ENCODE measurements around the gene ST14. TPM values are rescaled to one million over a fixed set of nuclear protein-coding genes. Genes with fewer than 3 reads are reported as not detected.

ST14 gene
- 1 to 10 TPM in 2 of 3 donors, under 1 TPM in 1; 0.61 to 1.9 (median 1.0) TPM for total RNA-seq
- 13.0 TPM for total RNA-seq (2013)

GRCh38 chr11:130159657-130160497 is at the start of gene ST14:
Gene ST14, plus strand, starts transcription at chr11:130159782. Its CDS starts 198 bp downstream, at chr11:130159980.
- Mint-ChIP-seq H3K36me3 (peaks cover 8% of the 10 kb centered on the region), H3K9me3 (no peaks in the 10 kb centered on the region), H3K27me3 (ENCODE audit: low read depth in 2 of 2) (peaks cover 38 to 50% of the 10 kb centered on the region in 2 donors), H3K4me1 (peaks cover 7 to 8% of the 10 kb centered on the region in 2 donors), H3K4me3 (peak within 1 kb of the TSS; percentile 51), H3K27ac (no peak within 1 kb of the TSS)
- peak within 1 kb of the TSS; percentile 23 for H3K4me3 ChIP-seq (ENCODE audit: low read length)
- no peaks in the 10 kb centered on the region for H3K27me3 ChIP-seq (ENCODE audit: control insufficient read depth, insufficient read depth, low read length)
- no peaks in the 10 kb centered on the region for H3K36me3 ChIP-seq (ENCODE audit: control insufficient read depth, insufficient read depth, low read length)
- intact Hi-C loops (cut with micrococcal nuclease) = no loop called here
- no peak for TF ChIP-seq CTCF (IDR thresholded peaks at IDR 0.05)
- no peaks in the 10 kb centered on the region for H3K9me3 ChIP-seq (ENCODE audit: control insufficient read depth, insufficient read depth, low read length)
- H3K27ac ChIP-seq (ENCODE audit: low read length) = no peak within 1 kb of the TSS
- WGBS (ENCODE audit: insufficient coverage) = 2% methylated on average over 89 of the region's 89 CpGs
- DNase-seq (no peak), ATAC-seq (peak in 2 of 3 donors; percentile 28 to 61)
- peaks cover 40% of the 10 kb centered on the region for H3K4me1 ChIP-seq (ENCODE audit: control insufficient read depth, insufficient read depth, low read length)

GRCh38 chr11:130110339-130111108 is 49.1 kb upstream of the ST14 start:
- H3K4me3 ChIP-seq (ENCODE audit: low read length) = no peak overlapping the region
- H3K36me3 ChIP-seq (ENCODE audit: control insufficient read depth, insufficient read depth, low read length) = peaks cover 6% of the 10 kb centered on the region
- Mint-ChIP-seq H3K27ac (peak overlapping the region; percentile 43 to 82), H3K27me3 (ENCODE audit: low read depth in 2 of 2) (no peaks in the 10 kb centered on the region), H3K4me1 (peaks cover 39 to 46% of the 10 kb centered on the region in 2 donors), H3K4me3 (peak overlapping the region; percentile 72), H3K36me3 (peaks cover 7% of the 10 kb centered on the region), H3K9me3 (no peaks in the 10 kb centered on the region)
- no peak overlapping the region for H3K27ac ChIP-seq (ENCODE audit: low read length)
- intact Hi-C loops (cut with micrococcal nuclease) = no loop called here
- H3K9me3 ChIP-seq (ENCODE audit: control insufficient read depth, insufficient read depth, low read length) = no peaks in the 10 kb centered on the region
- ATAC-seq = peak in 2 of 3 donors; percentile 52 to 91
- 68% methylated on average over 6 of the region's 7 CpGs for WGBS (ENCODE audit: insufficient coverage)
- no peak for DNase-seq
- no peaks in the 10 kb centered on the region for H3K27me3 ChIP-seq (ENCODE audit: control insufficient read depth, insufficient read depth, low read length)
- H3K4me1 ChIP-seq (ENCODE audit: control insufficient read depth, insufficient read depth, low read length) = peaks cover 7% of the 10 kb centered on the region
- no peak for TF ChIP-seq CTCF (IDR thresholded peaks at IDR 0.05)

- no peaks in the 10 kb centered on the region for H3K27me3 ChIP-seq (ENCODE audit: control insufficient read depth, insufficient read depth, low read length)
- H3K36me3 ChIP-seq (ENCODE audit: control insufficient read depth, insufficient read depth, low read length) = peaks cover 6% of the 10 kb centered on the region
- no peaks in the 10 kb centered on the region for H3K9me3 Mint-ChIP-seq
- H3K4me3 Mint-ChIP-seq = peak overlapping the region; percentile 72
- H3K27ac ChIP-seq (ENCODE audit: low read length) = no peak overlapping the region
- H3K9me3 ChIP-seq (ENCODE audit: control insufficient read depth, insufficient read depth, low read length) = no peaks in the 10 kb centered on the region
- H3K4me1 ChIP-seq (ENCODE audit: control insufficient read depth, insufficient read depth, low read length) = peaks cover 11% of the 10 kb centered on the region
- ATAC-seq (no peak), DNase-seq (no peak)
- no peak for TF ChIP-seq CTCF (IDR thresholded peaks at IDR 0.05)
- H3K36me3 Mint-ChIP-seq = peaks cover 7% of the 10 kb centered on the region
- H3K27ac Mint-ChIP-seq = peak overlapping the region in 1 of 2 donors; percentile 82
- H3K4me3 ChIP-seq (ENCODE audit: low read length) = no peak overlapping the region
- intact Hi-C loops (cut with micrococcal nuclease) = no loop called here
- 97% methylated on average over 10 of the region's 10 CpGs for WGBS (ENCODE audit: insufficient coverage)
- peaks cover 31 to 39% of the 10 kb centered on the region in 2 donors for H3K4me1 Mint-ChIP-seq
- H3K27me3 Mint-ChIP-seq (ENCODE audit: low read depth in 2 of 2) = no peaks in the 10 kb centered on the region
These were observed 47.3 kb upstream of the ST14 start for GRCh38 chr11:130112071-130112830.

Data from natural killer cell (primary cell).